Germinal center (tissue), 1 donor: Measurements from ENCODE around the gene ETV2.
"Not testable (repeated sequence)": the region's sequence is repeated elsewhere in the genome, so short reads cannot be mapped to it uniquely, and the experiment has no call there.

Source experiments
- DNase-seq: peaks from one replicate; pipeline ENCODE4 v3.0.0; 2012; ENCODE audit warnings: mixed read lengths, low spot score

ETV2 gene

DNA sequence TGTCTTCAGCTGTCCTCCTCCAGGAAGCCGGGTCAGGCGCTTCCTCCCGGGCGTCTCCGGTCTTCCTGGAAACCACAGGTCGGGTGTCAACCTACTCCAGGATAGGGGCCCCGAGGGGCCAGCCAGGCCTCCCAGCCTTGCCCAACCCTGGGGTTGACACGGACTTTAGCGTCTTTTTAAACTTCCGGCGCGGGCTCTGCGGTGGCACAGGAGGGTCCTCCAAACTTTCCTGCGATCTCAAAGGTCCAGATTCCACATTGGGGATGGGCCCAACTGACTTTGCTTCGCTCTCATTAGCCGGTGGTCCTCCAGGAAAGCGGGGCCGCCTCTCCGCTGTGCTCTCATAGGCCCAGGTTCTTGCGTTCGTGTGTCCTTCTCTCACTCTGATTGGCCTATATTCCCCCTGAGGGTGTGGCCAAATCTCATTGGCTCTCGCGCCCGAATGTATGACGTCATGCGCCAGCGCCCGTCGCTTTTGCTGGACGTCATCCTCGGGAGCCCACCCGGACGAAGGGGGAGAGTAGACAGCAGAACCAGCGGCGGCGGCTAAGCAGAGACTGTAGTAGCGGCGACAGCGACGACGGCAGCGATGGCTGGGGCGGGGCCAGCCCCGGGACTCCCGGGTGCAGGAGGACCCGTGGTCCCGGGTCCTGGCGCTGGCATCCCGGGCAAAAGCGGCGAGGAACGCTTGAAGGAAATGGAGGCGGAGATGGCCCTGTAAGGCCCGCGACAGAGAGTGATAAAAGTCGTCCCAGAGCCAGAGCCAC lies 12.8 kb upstream of the ETV2 start, which contains the start of gene RBM42:
TSS of gene RBM42 (plus strand) at position 472 of the 767 bp plus-strand sequence. CDS start at position 590, 118 bp downstream.
- peak; percentile 97 for DNase-seq

GRCh38 chr19:35629332-35629633 lies 12.3 kb upstream of the ETV2 start:
- no peak for DNase-seq

DNA sequence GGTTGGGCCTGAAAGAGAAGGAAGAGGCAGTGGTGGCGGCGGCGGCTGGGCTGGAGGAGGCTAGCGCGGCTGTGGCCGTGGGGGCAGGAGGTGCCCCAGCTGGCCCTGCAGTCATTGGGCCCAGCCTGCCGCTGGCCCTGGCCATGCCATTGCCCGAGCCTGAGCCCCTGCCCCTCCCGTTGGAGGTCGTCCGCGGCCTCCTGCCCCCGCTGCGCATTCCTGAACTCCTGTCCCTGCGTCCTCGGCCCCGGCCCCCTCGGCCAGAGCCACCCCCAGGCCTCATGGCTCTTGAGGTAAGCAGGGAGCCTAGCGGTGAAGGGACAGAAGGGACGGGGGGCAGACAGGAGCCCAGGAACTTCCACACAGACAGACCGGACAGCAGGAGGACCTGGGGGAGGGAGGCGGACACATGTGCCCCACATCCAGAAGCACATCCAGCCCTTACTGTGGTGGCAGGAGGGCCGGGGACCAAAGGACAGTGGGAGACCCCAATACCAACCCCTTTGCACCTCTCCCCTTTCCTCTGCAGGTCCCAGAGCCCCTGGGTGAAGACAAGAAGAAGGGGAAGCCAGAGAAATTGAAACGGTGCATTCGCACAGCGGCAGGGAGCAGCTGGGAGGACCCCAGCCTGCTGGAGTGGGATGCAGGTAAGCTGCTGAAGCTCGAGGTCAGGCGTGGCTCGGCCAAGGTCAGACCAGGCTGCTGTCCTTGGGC lies 7.7 kb upstream of the ETV2 start:
- DNase-seq = no peak

DNA sequence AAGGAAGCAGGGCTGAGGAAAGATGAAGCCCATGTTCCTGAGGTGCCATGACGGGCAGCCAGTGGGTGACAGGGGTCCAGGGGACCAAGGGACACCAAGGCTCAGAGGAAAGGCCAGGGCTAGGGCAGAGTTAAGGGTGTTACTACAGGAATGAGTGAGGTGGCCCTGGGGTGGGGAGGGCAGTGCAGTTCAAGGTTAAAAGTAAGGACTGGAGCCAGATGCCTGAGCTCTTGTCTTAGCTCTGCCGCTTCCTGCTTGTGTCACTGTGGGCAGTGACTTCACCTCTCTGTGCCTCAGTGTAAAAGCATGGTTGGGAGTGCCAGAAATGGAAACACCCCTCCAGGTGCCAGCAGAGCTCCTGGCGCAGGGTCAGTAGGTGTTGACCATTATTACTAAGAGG lies 4.9 kb upstream of the ETV2 start:
- DNase-seq = no peak

- DNase-seq = no peak
Observed at GRCh38 chr19:35637165-35637564, 4.4 kb upstream of the ETV2 start.

GRCh38 chr19:35639321-35639639 lies 2.3 kb upstream of the ETV2 start:
- DNase-seq = no peak

DNA sequence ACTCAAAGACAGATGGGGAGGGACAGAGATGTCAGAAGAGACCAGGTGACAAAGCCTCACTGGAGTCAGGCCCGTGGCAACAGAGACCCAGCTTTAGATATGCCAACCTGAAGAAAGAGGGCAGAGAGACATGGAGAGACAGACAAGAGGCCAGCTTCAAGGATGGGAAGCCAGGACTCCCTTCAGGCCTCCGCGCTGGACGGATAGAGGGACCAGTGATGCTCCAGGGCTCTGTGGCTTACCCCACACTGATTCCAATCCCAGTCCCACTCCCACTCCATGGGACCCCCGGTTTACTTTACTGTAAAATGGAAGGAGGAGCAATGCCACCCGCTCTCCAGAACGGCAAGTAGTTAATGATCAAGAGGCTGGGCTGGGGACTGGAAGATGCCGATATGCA lies 1.7 kb upstream of the ETV2 start:
- no peak for DNase-seq

- no peak for DNase-seq
Observed at GRCh38 chr19:35642312-35642711, 767 bp downstream of the ETV2 start.

GRCh38 chr19:35642798-35643254 lies 1.3 kb downstream of the ETV2 start:
- no peak for DNase-seq

DNA sequence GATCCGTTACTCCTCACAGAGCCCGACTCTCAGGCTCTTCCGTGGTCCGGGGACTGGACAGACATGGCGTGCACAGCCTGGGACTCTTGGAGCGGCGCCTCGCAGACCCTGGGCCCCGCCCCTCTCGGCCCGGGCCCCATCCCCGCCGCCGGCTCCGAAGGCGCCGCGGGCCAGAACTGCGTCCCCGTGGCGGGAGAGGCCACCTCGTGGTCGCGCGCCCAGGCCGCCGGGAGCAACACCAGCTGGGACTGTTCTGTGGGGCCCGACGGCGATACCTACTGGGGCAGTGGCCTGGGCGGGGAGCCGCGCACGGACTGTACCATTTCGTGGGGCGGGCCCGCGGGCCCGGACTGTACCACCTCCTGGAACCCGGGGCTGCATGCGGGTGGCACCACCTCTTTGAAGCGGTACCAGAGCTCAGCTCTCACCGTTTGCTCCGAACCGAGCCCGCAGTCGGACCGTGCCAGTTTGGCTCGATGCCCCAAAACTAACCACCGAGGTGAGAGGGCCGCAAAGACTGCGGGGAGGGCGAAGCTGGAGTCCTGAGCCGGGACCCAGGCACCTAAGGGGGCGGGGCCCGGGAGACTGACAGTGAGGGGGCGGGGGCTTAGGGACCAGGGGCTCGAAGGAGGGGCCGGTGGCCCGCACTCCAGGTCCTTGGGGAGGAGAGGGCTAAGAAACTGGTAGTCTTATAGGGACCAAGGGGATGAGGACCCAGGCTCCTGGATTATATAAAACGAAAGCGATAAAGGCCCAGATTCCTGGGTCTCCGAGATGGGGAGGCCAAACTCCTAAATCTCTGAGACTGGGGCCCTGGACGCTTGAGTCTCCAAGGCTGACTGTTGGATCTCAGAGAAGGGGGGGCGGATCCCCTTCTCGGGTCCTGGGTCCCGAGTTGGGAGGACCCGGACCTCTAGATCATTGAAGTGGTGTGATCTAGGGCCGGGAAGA lies 2.0 kb downstream of the ETV2 start:
- DNase-seq = peak; percentile 90

GRCh38 chr19:35644206-35644986 lies 2.9 kb downstream of the ETV2 start:
- DNase-seq = peak; percentile 97

GRCh38 chr19:35644987-35645679 lies 3.6 kb downstream of the ETV2 start:
- DNase-seq = peak; percentile 76

- DNase-seq = no peak
Observed at GRCh38 chr19:35645680-35646511, 4.4 kb downstream of the ETV2 start.

- DNase-seq = peak; percentile 97
Observed at GRCh38 chr19:35648017-35648961, 6.7 kb downstream of the ETV2 start, which contains the start of gene COX6B1. TSS of gene COX6B1 (plus strand) at chr19:35648323. CDS start at chr19:35651244, 2,921 bp downstream.

GRCh38 chr19:35650581-35650980 lies 9.0 kb downstream of the ETV2 start:
- DNase-seq = no peak

- not testable (repeated sequence) for DNase-seq
Observed at GRCh38 chr19:35654828-35655227, 13.3 kb downstream of the ETV2 start.

- DNase-seq = no peak
Observed at GRCh38 chr19:35655600-35655999, 14.1 kb downstream of the ETV2 start.

- no peak for DNase-seq
Observed at GRCh38 chr19:35656700-35657099, 15.2 kb downstream of the ETV2 start.
